GM19240 (cell line): ENCODE measurements around the gene EMP1.

ENCODE experiments used
- DNase-seq: peaks from one replicate; pipeline ENCODE4 v3.0.0; 2011; ENCODE audit warnings: low spot score; ENCODE audit not compliant: insufficient read length

EMP1 gene

GRCh38 chr12:13222076-13222475 lies 25.6 kb downstream of the EMP1 start:
- DNase-seq: no peak

GRCh38 chr12:13223179-13223804 lies 26.8 kb downstream of the EMP1 start:
- DNase-seq: no peak

DNA sequence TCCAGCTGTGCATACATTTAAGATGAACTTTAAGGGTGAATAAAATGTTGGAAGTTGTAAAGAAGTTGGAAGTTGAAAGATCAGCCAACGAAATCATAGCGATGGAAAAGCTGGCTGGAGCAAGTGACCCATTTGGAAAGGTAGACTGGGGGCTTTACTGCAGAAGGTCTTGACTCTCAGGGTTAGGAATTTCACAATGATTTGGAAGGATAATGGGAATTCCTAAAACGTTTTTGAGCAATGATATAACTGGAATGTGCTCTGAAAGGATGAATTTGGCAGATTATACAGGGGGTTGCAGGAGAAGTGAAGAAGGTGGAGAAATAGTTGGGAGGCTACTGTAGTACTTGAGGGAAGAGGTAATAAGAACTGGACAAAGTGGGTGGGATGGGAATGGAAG lies 27.4 kb downstream of the EMP1 start:
- no peak for DNase-seq

- DNase-seq: no peak
Observed at GRCh38 chr12:13227191-13227590, 30.7 kb downstream of the EMP1 start.

GRCh38 chr12:13228579-13228978 lies 32.1 kb downstream of the EMP1 start:
- no peak for DNase-seq

GRCh38 chr12:13229504-13229903 lies 33.0 kb downstream of the EMP1 start:
- DNase-seq: no peak

GRCh38 chr12:13230500-13230899 lies 34.0 kb downstream of the EMP1 start:
- DNase-seq: no peak

GRCh38 chr12:13233830-13234641 lies 37.5 kb downstream of the EMP1 start:
- DNase-seq: no peak

GRCh38 chr12:13238204-13238603 lies 41.7 kb downstream of the EMP1 start:
- no peak for DNase-seq

- no peak for DNase-seq
Observed at GRCh38 chr12:13241833-13242488, 45.4 kb downstream of the EMP1 start.

- DNase-seq: no peak
Observed at GRCh38 chr12:13242936-13243335, 46.4 kb downstream of the EMP1 start.

GRCh38 chr12:13243516-13244070 lies 47.1 kb downstream of the EMP1 start:
- DNase-seq: no peak

GRCh38 chr12:13247596-13247995 lies 51.1 kb downstream of the EMP1 start:
- DNase-seq: no peak

DNA sequence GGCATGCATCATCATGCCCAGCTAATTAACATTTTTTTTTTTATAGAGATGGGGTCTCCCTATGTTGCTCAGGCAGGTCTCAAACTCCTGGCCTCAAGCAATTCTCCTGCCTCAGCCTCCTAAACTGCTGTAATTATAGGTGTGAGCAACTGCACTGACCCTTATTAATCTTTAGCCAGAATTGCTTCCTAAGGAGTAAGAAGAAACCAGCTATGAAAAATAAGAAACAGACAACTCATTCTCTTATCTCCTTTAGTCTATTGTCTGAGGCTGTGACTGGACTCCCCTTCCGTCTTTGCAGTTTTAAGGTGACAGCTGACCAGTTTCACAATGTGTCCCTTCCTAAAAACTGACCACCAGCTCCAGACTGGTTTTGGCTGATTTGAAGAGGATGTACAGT lies 52.4 kb downstream of the EMP1 start:
- no peak for DNase-seq

DNA sequence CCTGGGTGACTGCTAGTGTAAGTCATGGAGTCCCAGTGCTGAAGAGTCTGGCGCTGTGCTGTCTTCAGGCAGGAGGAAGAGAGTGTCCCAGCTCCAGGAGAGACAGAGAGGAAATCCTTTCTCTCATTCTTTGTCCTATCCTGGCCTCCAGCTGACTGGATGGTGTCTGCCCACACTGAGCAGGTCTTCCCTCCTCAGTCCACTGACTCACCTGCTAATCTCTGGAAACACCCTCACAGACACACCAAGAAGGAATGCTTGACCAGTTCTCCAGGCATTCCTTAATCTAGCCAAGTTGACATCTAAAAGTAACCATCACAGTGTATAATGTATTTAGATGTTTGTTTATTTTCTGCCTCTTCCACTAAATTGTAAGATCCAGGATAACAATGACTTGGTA lies 53.9 kb downstream of the EMP1 start:
- DNase-seq: no peak

DNA sequence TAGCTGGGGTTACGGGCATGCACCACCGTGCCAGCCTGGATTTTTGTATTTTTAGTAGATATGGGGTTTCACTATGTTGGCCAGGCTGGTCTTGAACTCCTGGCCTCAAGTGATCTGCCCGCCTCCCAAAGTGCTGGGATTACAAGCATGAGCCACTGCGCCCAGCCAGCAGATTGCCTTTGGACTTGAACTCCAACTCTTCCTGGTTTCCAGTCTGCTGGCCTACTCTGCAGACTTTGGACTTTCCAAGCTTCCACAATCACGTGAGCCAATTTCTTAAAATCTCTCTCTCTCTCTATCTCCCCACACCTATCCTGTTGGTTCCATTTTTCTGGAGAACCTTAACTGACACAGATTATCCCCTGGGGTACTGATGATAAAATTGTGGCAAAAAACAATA lies 55.0 kb downstream of the EMP1 start:
- no peak for DNase-seq

GRCh38 chr12:13252024-13252423 lies 55.5 kb downstream of the EMP1 start:
- DNase-seq: no peak

DNA sequence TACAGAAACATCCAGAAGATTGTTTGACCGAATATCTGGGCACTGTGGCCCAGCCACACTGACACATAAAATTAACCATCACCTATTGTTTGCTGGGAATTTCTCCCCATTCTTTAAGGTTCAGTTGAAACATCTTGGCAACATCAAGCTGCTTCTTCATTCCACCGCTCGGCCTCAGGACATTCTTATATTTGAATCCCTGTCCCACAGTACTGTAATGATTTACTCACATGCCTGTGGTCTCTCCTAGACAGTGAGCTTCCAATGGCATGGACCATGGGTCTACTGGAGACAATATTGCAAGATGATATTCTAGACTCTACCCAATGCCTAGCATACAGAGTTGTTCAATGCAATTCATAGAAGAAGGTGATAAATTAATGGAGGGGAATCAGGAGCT lies 56.1 kb downstream of the EMP1 start:
- no peak for DNase-seq

GRCh38 chr12:13253966-13254760 lies 57.6 kb downstream of the EMP1 start:
- DNase-seq: no peak

DNA sequence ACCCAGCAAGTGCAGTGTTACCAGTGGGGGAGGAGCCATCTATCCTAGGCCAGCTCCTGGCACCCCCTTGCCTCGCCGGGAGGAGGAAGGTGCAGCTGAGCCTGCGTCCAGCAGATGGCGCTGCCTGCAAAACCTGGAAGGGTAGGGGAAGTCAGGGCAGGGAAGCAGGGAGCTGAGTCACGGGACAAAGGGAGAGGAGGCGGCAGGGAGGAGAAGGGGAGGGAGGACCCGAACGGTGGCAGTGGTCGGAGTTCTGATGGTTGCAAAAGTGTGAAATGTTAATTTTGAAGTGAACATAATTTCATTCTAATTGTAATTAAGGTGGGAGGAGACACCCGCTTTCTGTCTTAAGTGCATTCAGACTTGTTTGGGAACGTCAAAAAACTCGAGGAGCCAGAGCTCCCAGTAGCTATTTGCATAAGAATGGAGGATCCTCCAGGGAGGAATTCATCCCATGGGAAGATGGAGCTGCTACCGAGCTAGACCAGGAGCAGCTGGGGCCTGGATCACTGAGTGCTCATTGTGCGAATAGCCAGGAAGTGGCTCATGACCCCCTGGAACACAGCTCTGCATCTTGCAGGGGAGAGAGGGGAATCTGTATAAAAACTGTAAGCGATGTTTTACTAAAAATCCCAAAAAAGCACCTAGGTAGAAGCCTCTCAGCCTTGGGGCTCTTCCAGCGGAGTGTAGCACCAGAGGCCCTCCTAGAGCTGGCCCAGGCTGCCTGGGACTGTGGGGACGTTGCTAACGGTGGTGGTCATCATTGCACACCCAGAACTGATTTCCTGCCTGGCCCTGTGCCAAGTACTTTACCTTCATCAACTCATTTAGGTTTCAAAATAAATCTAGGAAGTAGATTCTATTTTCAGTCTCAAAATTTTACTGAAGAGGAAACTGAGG lies 59.5 kb downstream of the EMP1 start:
- peak; percentile 64 for DNase-seq

DNA sequence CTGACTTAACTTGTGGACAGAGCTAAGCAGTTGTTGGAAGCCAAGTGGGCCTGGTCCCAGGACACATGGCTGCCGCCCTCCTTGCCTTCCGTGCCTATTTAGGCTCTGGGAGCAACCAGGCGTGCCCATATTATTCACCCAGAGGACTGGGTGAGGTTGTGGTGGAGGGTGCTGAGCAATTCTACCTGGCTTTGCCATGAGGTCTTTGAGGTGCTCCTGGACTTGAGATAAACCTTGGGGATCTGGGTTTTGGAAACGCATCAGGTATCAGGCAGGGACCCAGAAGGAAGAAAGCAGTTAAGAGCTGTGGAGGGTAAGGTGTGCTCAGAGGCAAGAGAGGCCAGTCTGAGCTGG lies 60.1 kb downstream of the EMP1 start:
- DNase-seq: no peak
